A673 (cell line): ENCODE data around the gene GLCE. TPM values are rescaled to one million over a fixed set of nuclear protein-coding genes. Genes with fewer than 3 reads are reported as not detected.

Experiments
- BruUV-seq: library from RNA; stranded (reverse); fragments of 400-500 nt; replicated peaks from 2 replicates; lab custom pipeline; 2021; lab: Mats Ljungman, UMichigan
- CTCF ChIA-PET: fragments of 300-600 bp; sonication (Branson Sonifier 250); formaldehyde crosslinking; loops from one replicate; lab custom pipeline; 2022; ENCODE audit warnings: antibody characterized with exemption; lab: Charles Lee
- POLR2A ChIA-PET: fragments of 300-600 bp; sonication (Branson Sonifier 250); formaldehyde crosslinking; loops from one replicate; lab custom pipeline; 2022; ENCODE audit warnings: antibody characterized with exemption; ENCODE audit not compliant: low non-redundant PET; lab: Charles Lee
- DNase-seq: peaks from one replicate; pipeline ENCODE4 v3.0.0-alpha.2; 2015; ENCODE audit warnings: low spot score
- H3K27ac ChIP-seq: fragments of 200-600 bp; sonication (generic); 2 replicates; pipeline ENCODE4 v1.5.1; 2016; ENCODE audit warnings: mixed run types, low read depth, mild to moderate bottlenecking, mixed read lengths, antibody characterized with exemption, low read length; ENCODE audit not compliant: poor library complexity, severe bottlenecking
- H3K27me3 ChIP-seq: fragments of 200-600 bp; sonication (generic); replicated peaks from 2 replicates; pipeline ENCODE4 v1.6.1; 2017; ENCODE audit warnings: mixed run types, low read depth, mild to moderate bottlenecking, mixed read lengths, antibody characterized with exemption, low read length; ENCODE audit not compliant: insufficient read depth, poor library complexity
- H3K36me3 ChIP-seq: fragments of 200-600 bp; sonication (generic); 2 replicates; pipeline ENCODE4 v1.6.1; 2016; ENCODE audit warnings: mixed run types, mild to moderate bottlenecking, mixed read lengths, antibody characterized with exemption, low read length; ENCODE audit not compliant: insufficient read depth, poor library complexity, severe bottlenecking
- H3K4me1 ChIP-seq: fragments of 200-600 bp; sonication (generic); 2 replicates; pipeline ENCODE4 v1.6.1; 2017; ENCODE audit warnings: mixed run types, mild to moderate bottlenecking, mixed read lengths, antibody characterized with exemption, low read length; ENCODE audit not compliant: insufficient read depth, poor library complexity, severe bottlenecking
- H3K4me3 ChIP-seq: fragments of 200-600 bp; sonication (generic); 2 replicates; pipeline ENCODE4 v1.5.1; 2016; ENCODE audit warnings: low read depth, mixed run types, mild to moderate bottlenecking, mixed read lengths, low read length; ENCODE audit not compliant: poor library complexity, severe bottlenecking
- H3K9me3 ChIP-seq: fragments of 200-600 bp; sonication (generic); 2 replicates; pipeline ENCODE4 v1.6.1; 2016; ENCODE audit warnings: mixed run types, low read depth, mild to moderate bottlenecking, mixed read lengths, antibody characterized with exemption, low read length; ENCODE audit not compliant: poor library complexity, severe bottlenecking
- CTCF ChIP-seq: fragments of 300-800, 200-600 bp; sonication (generic); conservative IDR thresholded peaks from 2 replicates; pipeline ENCODE4 v1.5.1; 2017; ENCODE audit warnings: low read depth, mild to moderate bottlenecking, antibody characterized with exemption, low read length, moderate library complexity, mixed read lengths
- EZH2 ChIP-seq: fragments of 200-600 bp; sonication (generic); IDR thresholded peaks from 2 replicates; pipeline ENCODE4 v1.6.1; 2017; ENCODE audit warnings: borderline replicate concordance, low read depth, mild to moderate bottlenecking, mixed read lengths, antibody characterized with exemption, low read length; ENCODE audit not compliant: poor library complexity, severe bottlenecking
- intact Hi-C: fragments of 100-400 bp; cut with micrococcal nuclease; formaldehyde crosslinking; loops from one replicate; pipeline ENCODE4 v1.10.0; 2022; ENCODE audit not compliant: unreplicated experiment
- total RNA-seq: library from RNA; stranded (reverse); gene quantifications from 2 replicates; pipeline ENCODE4 v1.2.3, GENCODE V29; 2021

Gene GLCE
- total RNA-seq, 1 experiment from 2014 or later, result 44.6 TPM

GRCh38 chr15:69316291-69316690 lies 155.9 kb downstream of the GLCE start:
- peaks cover 35% of the 10 kb centered on the region for H3K4me1 ChIP-seq
- POLR2A ChIA-PET, result no interaction called here

GRCh38 chr15:69317392-69317841 lies 157.0 kb downstream of the GLCE start:
- no peaks in the 10 kb centered on the region for H3K9me3 ChIP-seq
- no peak overlapping the region for H3K27ac ChIP-seq
- intact Hi-C loops, result no loop called here
- CTCF ChIA-PET, result no interaction called here
- peaks cover 41% of the 10 kb centered on the region for H3K4me1 ChIP-seq
- no peaks in the 10 kb centered on the region for H3K27me3 ChIP-seq
- no TSS peak for BruUV-seq
- DNase-seq, result no peak
- no peak for TF ChIP-seq CTCF
- no peak for TF ChIP-seq EZH2
- POLR2A ChIA-PET, result no interaction called here
- H3K4me3 ChIP-seq, result no peak overlapping the region
- no peaks in the 10 kb centered on the region for H3K36me3 ChIP-seq

More at GRCh38 chr15:69316291-69316690, 155.9 kb downstream of the GLCE start:
- Histone ChIP-seq H3K9me3 (no peaks in the 10 kb centered on the region), H3K4me3 (no peak overlapping the region), H3K36me3 (no peaks in the 10 kb centered on the region), H3K27me3 (no peaks in the 10 kb centered on the region), H3K27ac (no peak overlapping the region)
- TF ChIP-seq CTCF, result no peak
- no peak for TF ChIP-seq EZH2
- intact Hi-C loops, result no loop called here
- BruUV-seq, result no TSS peak
- CTCF ChIA-PET, result no interaction called here
- DNase-seq, result no peak

GRCh38 chr15:69318033-69318432 lies 157.6 kb downstream of the GLCE start:
- CTCF ChIA-PET, result no interaction called here
- no peaks in the 10 kb centered on the region for H3K36me3 ChIP-seq
- H3K27me3 ChIP-seq, result no peaks in the 10 kb centered on the region
- H3K4me3 ChIP-seq, result no peak overlapping the region
- no TSS peak for BruUV-seq
- intact Hi-C loops, result no loop called here
- POLR2A ChIA-PET, result no interaction called here
- DNase-seq, result no peak
- H3K9me3 ChIP-seq, result no peaks in the 10 kb centered on the region
- TF ChIP-seq EZH2 (no peak), CTCF (no peak)
- no peak overlapping the region for H3K27ac ChIP-seq
- H3K4me1 ChIP-seq, result peaks cover 41% of the 10 kb centered on the region
